Activated CD4-positive, alpha-beta T cell treated with anti-CD3 and anti-CD28 coated beads for 1 hour (primary cell): Measurements from ENCODE around the gene MTREX.

Experiments
- DNase-seq: peaks from one replicate; pipeline ENCODE4 v3.0.0-alpha.2; 2020

Gene MTREX

GRCh38 chr5:55325621-55326020 is 17.8 kb downstream of the MTREX start:
- DNase-seq: no peak

GRCh38 chr5:55327281-55327680 is 19.5 kb downstream of the MTREX start:
- DNase-seq: no peak

- DNase-seq: no peak
Observed at GRCh38 chr5:55331321-55331720, 23.5 kb downstream of the MTREX start.

- DNase-seq: no peak
Observed at GRCh38 chr5:55333017-55333416, 25.2 kb downstream of the MTREX start.

GRCh38 chr5:55333811-55334210 is 26.0 kb downstream of the MTREX start:
- DNase-seq: no peak

GRCh38 chr5:55338092-55338613 is 30.4 kb downstream of the MTREX start:
- DNase-seq: no peak

GRCh38 chr5:55338810-55339243 is 31.0 kb downstream of the MTREX start:
- no peak for DNase-seq

- no peak for DNase-seq
Observed at GRCh38 chr5:55343107-55343506, 35.3 kb downstream of the MTREX start.

- no peak for DNase-seq
Observed at GRCh38 chr5:55343609-55344008, 35.8 kb downstream of the MTREX start.

- DNase-seq: peak; percentile 29
Observed at GRCh38 chr5:55344392-55344992, 36.7 kb downstream of the MTREX start.

- DNase-seq: no peak
Observed at GRCh38 chr5:55345327-55345726, 37.5 kb downstream of the MTREX start.

- no peak for DNase-seq
Observed at GRCh38 chr5:55347786-55348185, 40.0 kb downstream of the MTREX start.

GRCh38 chr5:55350754-55351153 is 43.0 kb downstream of the MTREX start:
- DNase-seq: no peak

GRCh38 chr5:55356896-55357295 is 49.1 kb downstream of the MTREX start:
- no peak for DNase-seq

GRCh38 chr5:55360190-55360589 is 52.4 kb downstream of the MTREX start:
- no peak for DNase-seq

GRCh38 chr5:55363856-55364255 is 56.1 kb downstream of the MTREX start:
- DNase-seq: no peak

- DNase-seq: no peak
Observed at GRCh38 chr5:55364537-55365055, 56.8 kb downstream of the MTREX start.

GRCh38 chr5:55370291-55370925 is 62.6 kb downstream of the MTREX start:
- DNase-seq: no peak

GRCh38 chr5:55371145-55371544 is 63.4 kb downstream of the MTREX start:
- DNase-seq: no peak

- DNase-seq: no peak
Observed at GRCh38 chr5:55372130-55372925, 64.5 kb downstream of the MTREX start.

- DNase-seq: no peak
Observed at GRCh38 chr5:55377810-55378209, 70.0 kb downstream of the MTREX start.

- DNase-seq: no peak
Observed at GRCh38 chr5:55383254-55383653, 75.5 kb downstream of the MTREX start.

- DNase-seq: no peak
Observed at GRCh38 chr5:55384072-55384471, 76.3 kb downstream of the MTREX start.

- no peak for DNase-seq
Observed at GRCh38 chr5:55385227-55385626, 77.4 kb downstream of the MTREX start.
